ENCODE measurements around the gene FHL1.

GRCh38 chrX:136196691-136197155 lies 49.4 kb downstream of the FHL1 start:
- no peak for TF ChIP-seq CTCF (IDR thresholded peaks at IDR 0.05)
- no peak for TF ChIP-seq EP300 (IDR thresholded peaks at IDR 0.05)
- no peak for TF ChIP-seq POLR2AphosphoS5 (IDR thresholded peaks at IDR 0.05)

All from upper lobe of left lung (tissue), 4 donors.